ENCODE measurements around the gene FADS3. TPM values are rescaled to one million over a fixed set of nuclear protein-coding genes. Genes with fewer than 3 reads are reported as not detected.

Gene FADS3
- total RNA-seq, 1 experiment from 2014 or later: 50.0 TPM

DNA sequence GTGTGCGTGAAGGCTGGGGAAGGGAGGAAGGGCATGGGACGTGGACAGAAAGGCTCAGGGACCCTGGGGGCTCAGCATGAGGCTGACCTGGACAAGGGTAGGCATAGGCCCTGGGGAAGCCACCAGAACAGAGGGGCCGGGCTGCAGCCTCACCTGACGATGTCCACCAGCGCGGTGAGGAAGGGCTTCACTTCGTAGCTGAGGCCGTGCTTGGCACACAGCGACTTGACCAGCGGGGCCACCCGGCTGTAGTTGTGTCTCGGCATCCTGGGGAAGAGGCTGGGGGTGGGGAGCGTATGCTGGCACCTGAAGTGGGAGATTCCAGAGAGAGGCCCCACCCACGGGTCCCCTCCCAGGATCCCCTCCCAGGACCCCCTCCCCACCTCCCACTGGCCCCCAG, 15.6 kb downstream of the FADS3 start (continued):
- TF ChIP-seq, protein P1, sequence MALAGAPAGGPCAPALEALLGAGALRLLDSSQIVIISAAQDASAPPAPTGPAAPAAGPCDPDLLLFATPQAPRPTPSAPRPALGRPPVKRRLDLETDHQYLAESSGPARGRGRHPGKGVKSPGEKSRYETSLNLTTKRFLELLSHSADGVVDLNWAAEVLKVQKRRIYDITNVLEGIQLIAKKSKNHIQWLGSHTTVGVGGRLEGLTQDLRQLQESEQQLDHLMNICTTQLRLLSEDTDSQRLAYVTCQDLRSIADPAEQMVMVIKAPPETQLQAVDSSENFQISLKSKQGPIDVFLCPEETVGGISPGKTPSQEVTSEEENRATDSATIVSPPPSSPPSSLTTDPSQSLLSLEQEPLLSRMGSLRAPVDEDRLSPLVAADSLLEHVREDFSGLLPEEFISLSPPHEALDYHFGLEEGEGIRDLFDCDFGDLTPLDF (CRISPR knock-in tag; IDR thresholded peaks at IDR 0.05): no peak
- TF ChIP-seq OVOL2 (CRISPR knock-in tag; IDR thresholded peaks at IDR 0.05; ENCODE audit: borderline replicate concordance) (no peak), EMX1 (CRISPR knock-in tag; IDR thresholded peaks at IDR 0.05) (no peak)

- POLR2A ChIA-PET: interaction anchor here (0.9 kb wide), 1 partner anchor 47 kb away, joined by 3 read pairs; no protein-coding TSS in a partner anchor
- H3K9me3 Mint-ChIP-seq: no peaks in the 10 kb centered on the region
- H3K4me1 Mint-ChIP-seq: peaks cover 21% of the 10 kb centered on the region
- TF ChIP-seq, protein P2, sequence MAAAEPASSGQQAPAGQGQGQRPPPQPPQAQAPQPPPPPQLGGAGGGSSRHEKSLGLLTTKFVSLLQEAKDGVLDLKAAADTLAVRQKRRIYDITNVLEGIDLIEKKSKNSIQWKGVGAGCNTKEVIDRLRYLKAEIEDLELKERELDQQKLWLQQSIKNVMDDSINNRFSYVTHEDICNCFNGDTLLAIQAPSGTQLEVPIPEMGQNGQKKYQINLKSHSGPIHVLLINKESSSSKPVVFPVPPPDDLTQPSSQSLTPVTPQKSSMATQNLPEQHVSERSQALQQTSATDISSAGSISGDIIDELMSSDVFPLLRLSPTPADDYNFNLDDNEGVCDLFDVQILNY (CRISPR knock-in tag; IDR thresholded peaks at IDR 0.05): no peak
- TF ChIP-seq TP53 (CRISPR knock-in tag; IDR thresholded peaks at IDR 0.05) (no peak), FOXP1 (CRISPR knock-in tag; IDR thresholded peaks at IDR 0.05; ENCODE audit: borderline replicate concordance) (no peak), IRF2 (CRISPR knock-in tag; IDR thresholded peaks at IDR 0.05; ENCODE audit: borderline replicate concordance, low read depth) (no peak), ZNF317 (CRISPR knock-in tag; IDR thresholded peaks at IDR 0.05; ENCODE audit: borderline replicate concordance, low read depth) (no peak), ZNF121 (CRISPR knock-in tag; IDR thresholded peaks at IDR 0.05) (no peak), ZBTB21 (CRISPR knock-in tag; IDR thresholded peaks at IDR 0.05; ENCODE audit: borderline replicate concordance) (no peak), ZNF425 (CRISPR knock-in tag; conservative IDR thresholded peaks at IDR 0.05) (no peak)
- TF ChIP-seq, protein P3, sequence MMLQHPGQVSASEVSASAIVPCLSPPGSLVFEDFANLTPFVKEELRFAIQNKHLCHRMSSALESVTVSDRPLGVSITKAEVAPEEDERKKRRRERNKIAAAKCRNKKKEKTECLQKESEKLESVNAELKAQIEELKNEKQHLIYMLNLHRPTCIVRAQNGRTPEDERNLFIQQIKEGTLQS (CRISPR knock-in tag; conservative IDR thresholded peaks at IDR 0.05): no peak
- H3K27me3 Mint-ChIP-seq (ENCODE audit: low read depth): peaks cover 9% of the 10 kb centered on the region
- H3K36me3 Mint-ChIP-seq: no peaks in the 10 kb centered on the region
- DNase-seq (ENCODE audit: low spot score) (no peak), ATAC-seq (no peak)
- no peak overlapping the region for H3K27ac Mint-ChIP-seq
- CTCF ChIA-PET: interaction anchor here (2.1 to 8.1 kb wide), 3 partner anchors 24 to 207 kb away, joined by 12 to 118 read pairs (median 69); no protein-coding TSS in a partner anchor
- no peak overlapping the region for H3K4me3 Mint-ChIP-seq
Observed at GRCh38 chr11:61874853-61875252, 16.5 kb downstream of the FADS3 start.

- Mint-ChIP-seq H3K9me3 (no peaks in the 10 kb centered on the region), H3K36me3 (no peaks in the 10 kb centered on the region), H3K27me3 (ENCODE audit: low read depth) (peaks cover 9% of the 10 kb centered on the region), H3K27ac (no peak overlapping the region), H3K4me1 (peaks cover 22% of the 10 kb centered on the region), H3K4me3 (no peak overlapping the region)
- TF ChIP-seq, protein P4, sequence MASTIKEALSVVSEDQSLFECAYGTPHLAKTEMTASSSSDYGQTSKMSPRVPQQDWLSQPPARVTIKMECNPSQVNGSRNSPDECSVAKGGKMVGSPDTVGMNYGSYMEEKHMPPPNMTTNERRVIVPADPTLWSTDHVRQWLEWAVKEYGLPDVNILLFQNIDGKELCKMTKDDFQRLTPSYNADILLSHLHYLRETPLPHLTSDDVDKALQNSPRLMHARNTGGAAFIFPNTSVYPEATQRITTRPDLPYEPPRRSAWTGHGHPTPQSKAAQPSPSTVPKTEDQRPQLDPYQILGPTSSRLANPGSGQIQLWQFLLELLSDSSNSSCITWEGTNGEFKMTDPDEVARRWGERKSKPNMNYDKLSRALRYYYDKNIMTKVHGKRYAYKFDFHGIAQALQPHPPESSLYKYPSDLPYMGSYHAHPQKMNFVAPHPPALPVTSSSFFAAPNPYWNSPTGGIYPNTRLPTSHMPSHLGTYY (CRISPR knock-in tag; IDR thresholded peaks at IDR 0.05): no peak
- TF ChIP-seq, protein P5, sequence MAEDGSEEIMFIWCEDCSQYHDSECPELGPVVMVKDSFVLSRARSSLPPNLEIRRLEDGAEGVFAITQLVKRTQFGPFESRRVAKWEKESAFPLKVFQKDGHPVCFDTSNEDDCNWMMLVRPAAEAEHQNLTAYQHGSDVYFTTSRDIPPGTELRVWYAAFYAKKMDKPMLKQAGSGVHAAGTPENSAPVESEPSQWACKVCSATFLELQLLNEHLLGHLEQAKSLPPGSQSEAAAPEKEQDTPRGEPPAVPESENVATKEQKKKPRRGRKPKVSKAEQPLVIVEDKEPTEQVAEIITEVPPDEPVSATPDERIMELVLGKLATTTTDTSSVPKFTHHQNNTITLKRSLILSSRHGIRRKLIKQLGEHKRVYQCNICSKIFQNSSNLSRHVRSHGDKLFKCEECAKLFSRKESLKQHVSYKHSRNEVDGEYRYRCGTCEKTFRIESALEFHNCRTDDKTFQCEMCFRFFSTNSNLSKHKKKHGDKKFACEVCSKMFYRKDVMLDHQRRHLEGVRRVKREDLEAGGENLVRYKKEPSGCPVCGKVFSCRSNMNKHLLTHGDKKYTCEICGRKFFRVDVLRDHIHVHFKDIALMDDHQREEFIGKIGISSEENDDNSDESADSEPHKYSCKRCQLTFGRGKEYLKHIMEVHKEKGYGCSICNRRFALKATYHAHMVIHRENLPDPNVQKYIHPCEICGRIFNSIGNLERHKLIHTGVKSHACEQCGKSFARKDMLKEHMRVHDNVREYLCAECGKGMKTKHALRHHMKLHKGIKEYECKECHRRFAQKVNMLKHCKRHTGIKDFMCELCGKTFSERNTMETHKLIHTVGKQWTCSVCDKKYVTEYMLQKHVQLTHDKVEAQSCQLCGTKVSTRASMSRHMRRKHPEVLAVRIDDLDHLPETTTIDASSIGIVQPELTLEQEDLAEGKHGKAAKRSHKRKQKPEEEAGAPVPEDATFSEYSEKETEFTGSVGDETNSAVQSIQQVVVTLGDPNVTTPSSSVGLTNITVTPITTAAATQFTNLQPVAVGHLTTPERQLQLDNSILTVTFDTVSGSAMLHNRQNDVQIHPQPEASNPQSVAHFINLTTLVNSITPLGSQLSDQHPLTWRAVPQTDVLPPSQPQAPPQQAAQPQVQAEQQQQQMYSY (CRISPR knock-in tag; IDR thresholded peaks at IDR 0.05): no peak
- TF ChIP-seq, protein P6, sequence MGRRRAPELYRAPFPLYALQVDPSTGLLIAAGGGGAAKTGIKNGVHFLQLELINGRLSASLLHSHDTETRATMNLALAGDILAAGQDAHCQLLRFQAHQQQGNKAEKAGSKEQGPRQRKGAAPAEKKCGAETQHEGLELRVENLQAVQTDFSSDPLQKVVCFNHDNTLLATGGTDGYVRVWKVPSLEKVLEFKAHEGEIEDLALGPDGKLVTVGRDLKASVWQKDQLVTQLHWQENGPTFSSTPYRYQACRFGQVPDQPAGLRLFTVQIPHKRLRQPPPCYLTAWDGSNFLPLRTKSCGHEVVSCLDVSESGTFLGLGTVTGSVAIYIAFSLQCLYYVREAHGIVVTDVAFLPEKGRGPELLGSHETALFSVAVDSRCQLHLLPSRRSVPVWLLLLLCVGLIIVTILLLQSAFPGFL (CRISPR knock-in tag; IDR thresholded peaks at IDR 0.05; ENCODE audit: borderline replicate concordance): no peak
- TF ChIP-seq, protein P7, sequence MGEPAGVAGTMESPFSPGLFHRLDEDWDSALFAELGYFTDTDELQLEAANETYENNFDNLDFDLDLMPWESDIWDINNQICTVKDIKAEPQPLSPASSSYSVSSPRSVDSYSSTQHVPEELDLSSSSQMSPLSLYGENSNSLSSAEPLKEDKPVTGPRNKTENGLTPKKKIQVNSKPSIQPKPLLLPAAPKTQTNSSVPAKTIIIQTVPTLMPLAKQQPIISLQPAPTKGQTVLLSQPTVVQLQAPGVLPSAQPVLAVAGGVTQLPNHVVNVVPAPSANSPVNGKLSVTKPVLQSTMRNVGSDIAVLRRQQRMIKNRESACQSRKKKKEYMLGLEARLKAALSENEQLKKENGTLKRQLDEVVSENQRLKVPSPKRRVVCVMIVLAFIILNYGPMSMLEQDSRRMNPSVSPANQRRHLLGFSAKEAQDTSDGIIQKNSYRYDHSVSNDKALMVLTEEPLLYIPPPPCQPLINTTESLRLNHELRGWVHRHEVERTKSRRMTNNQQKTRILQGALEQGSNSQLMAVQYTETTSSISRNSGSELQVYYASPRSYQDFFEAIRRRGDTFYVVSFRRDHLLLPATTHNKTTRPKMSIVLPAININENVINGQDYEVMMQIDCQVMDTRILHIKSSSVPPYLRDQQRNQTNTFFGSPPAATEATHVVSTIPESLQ (CRISPR knock-in tag; IDR thresholded peaks at IDR 0.05): no peak
- TF ChIP-seq, protein P3 (CRISPR knock-in tag; conservative IDR thresholded peaks at IDR 0.05): no peak
- TF ChIP-seq SMAD4 (CRISPR knock-in tag; IDR thresholded peaks at IDR 0.05) (no peak), NR2C2 (CRISPR knock-in tag; IDR thresholded peaks at IDR 0.05) (no peak)
- ChIA-PET POLR2A (interaction anchor here (0.9 kb wide), 1 partner anchor 47 kb away, joined by 3 read pairs; no protein-coding TSS in a partner anchor), CTCF (interaction anchor here (2.1 to 8.1 kb wide), 3 partner anchors 24 to 207 kb away, joined by 12 to 118 read pairs (median 69); no protein-coding TSS in a partner anchor)
- DNase-seq (ENCODE audit: low spot score): no peak
- ATAC-seq: no peak
Observed at GRCh38 chr11:61874377-61874809, 17.0 kb downstream of the FADS3 start.
